ENCODE measurements around the gene MTARC1.

DNA sequence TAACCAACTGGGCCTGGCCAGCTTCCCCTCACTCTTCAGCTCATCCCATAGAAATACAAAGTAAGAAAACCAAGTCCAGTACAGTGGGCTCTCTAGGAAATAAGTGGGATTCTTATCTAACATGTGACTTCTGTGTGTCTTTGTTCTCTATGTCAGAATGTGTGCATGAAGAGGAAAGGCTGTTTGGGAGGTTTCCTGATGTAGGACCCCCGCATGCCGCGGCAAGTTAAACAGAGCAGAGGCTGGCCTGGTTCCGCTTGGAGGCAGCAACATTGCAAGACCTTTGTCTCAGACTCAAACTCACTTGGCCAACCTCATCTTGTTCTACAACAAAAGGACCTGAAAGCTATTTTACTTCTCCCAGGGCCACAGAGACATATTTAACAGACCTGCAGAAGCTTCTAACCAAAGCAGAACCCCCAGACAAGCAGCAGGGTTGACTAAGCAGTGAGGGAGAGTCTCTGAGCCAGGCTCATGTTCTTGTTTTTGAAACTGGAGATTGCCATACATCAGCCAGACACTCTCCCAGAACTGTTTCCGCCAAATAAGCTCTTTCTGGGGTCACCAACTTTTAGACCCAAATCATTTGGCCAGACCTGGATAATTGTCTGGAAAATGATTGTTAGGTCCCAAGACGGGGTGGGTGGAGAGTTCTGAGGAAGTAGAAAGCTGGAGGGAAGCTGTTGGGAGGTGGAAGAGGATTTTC, 32.3 kb upstream of the MTARC1 start:
- no peak for TF ChIP-seq POLR2A (IDR thresholded peaks at IDR 0.05)
- TF ChIP-seq, protein P1, sequence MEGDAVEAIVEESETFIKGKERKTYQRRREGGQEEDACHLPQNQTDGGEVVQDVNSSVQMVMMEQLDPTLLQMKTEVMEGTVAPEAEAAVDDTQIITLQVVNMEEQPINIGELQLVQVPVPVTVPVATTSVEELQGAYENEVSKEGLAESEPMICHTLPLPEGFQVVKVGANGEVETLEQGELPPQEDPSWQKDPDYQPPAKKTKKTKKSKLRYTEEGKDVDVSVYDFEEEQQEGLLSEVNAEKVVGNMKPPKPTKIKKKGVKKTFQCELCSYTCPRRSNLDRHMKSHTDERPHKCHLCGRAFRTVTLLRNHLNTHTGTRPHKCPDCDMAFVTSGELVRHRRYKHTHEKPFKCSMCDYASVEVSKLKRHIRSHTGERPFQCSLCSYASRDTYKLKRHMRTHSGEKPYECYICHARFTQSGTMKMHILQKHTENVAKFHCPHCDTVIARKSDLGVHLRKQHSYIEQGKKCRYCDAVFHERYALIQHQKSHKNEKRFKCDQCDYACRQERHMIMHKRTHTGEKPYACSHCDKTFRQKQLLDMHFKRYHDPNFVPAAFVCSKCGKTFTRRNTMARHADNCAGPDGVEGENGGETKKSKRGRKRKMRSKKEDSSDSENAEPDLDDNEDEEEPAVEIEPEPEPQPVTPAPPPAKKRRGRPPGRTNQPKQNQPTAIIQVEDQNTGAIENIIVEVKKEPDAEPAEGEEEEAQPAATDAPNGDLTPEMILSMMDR (IDR thresholded peaks at IDR 0.05), result no peak
